Measurements from ENCODE around the gene CCDC136.

CCDC136 gene

DNA sequence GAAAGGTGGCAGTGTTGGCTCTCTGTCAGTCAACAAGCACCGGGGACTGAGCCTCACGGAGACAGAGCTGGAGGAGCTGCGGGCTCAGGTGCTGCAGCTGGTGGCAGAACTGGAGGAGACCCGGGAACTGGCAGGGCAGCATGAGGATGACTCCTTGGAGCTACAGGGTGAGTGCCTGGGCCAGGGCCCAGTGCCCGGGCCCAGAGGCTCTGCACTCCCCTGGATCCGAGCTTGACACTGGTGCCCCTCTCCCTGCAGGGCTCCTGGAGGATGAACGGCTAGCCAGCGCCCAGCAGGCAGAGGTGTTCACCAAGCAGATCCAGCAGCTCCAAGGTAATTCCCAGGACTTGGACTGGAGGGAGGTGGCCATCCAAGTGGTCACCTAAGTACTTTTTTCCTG, 2.7 kb downstream of the CCDC136 start:
- no peaks in the 10 kb centered on the region for H3K9me3 ChIP-seq (ENCODE audit: insufficient read depth, low read length)
- no peak overlapping the region for H3K9ac ChIP-seq (ENCODE audit: insufficient read length, low read depth)
- H3K4me1 ChIP-seq (ENCODE audit: insufficient read depth, insufficient read length), result peaks cover 6% of the 10 kb centered on the region
- peaks cover 10% of the 10 kb centered on the region for H3K27me3 ChIP-seq (ENCODE audit: insufficient read depth, insufficient read length)
- H3K4me3 ChIP-seq (ENCODE audit: insufficient read length, low read depth), result no peak overlapping the region
- H3K36me3 ChIP-seq (ENCODE audit: insufficient read depth, insufficient read length, low read length), result peaks cover 9% of the 10 kb centered on the region
- no peak for TF ChIP-seq SUZ12 (IDR thresholded peaks at IDR 0.05; ENCODE audit: extremely low read depth, insufficient read depth, insufficient read length)
- TF ChIP-seq ZNF274 (IDR thresholded peaks at IDR 0.05; ENCODE audit: low read depth, low read length), result no peak
- DNase-seq (ENCODE audit: low read depth, low spot score), result no peak

DNA sequence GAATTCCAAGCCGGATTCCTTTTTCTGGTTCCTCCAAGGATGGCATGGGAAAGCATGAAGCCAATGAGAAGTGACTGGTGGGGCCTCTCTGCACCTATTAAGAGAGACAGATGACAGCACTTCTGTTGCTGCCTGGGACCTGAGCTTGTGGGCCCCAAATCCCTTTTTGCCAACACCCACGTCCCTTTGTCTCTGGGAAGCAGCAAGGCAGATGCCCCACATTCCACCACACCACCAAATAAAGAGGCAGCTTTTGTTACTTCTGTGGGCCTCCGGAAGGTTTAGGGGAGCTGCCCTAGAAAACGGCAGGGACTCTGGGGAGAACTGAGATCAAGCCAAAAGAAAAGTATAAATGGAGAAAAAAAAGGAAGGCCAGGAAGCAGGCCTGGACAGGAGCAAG, 3.4 kb downstream of the CCDC136 start:
- Histone ChIP-seq H3K9ac (ENCODE audit: insufficient read length, low read depth) (no peak overlapping the region), H3K4me1 (ENCODE audit: insufficient read depth, insufficient read length) (peaks cover 6% of the 10 kb centered on the region), H3K4me3 (ENCODE audit: insufficient read length, low read depth) (no peak overlapping the region), H3K36me3 (ENCODE audit: insufficient read depth, insufficient read length, low read length) (peaks cover 10% of the 10 kb centered on the region), H3K9me3 (ENCODE audit: insufficient read depth, low read length) (no peaks in the 10 kb centered on the region), H3K27me3 (ENCODE audit: insufficient read depth, insufficient read length) (peaks cover 6% of the 10 kb centered on the region)
- TF ChIP-seq SUZ12 (IDR thresholded peaks at IDR 0.05; ENCODE audit: extremely low read depth, insufficient read depth, insufficient read length), result no peak
- peak; percentile 54 for DNase-seq (ENCODE audit: low read depth, low spot score)

DNA sequence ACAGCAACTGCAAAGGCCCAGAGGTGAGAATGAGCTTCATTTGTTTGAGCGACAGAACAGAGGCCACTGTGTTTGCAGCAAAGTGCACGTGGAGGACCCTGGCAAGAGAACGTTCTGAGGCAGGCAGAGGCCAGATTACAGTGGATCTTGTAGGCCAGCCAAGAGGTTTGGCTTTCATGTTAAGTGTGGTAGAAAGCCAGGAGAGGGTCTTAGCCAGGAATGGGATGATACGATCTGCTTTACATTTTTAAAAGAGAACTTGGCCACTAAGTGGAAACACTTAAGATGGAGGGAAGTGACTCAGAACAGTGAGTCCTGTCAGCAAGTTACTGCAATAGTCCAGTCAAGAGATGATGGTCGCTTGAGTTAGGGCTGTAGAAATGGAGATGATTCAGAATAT, 4.6 kb downstream of the CCDC136 start:
- H3K9me3 ChIP-seq (ENCODE audit: insufficient read depth, low read length), result no peaks in the 10 kb centered on the region
- no peaks in the 10 kb centered on the region for H3K27me3 ChIP-seq (ENCODE audit: insufficient read depth, insufficient read length)
- no peak overlapping the region for H3K9ac ChIP-seq (ENCODE audit: insufficient read length, low read depth)
- H3K4me3 ChIP-seq (ENCODE audit: insufficient read length, low read depth), result no peak overlapping the region
- H3K4me1 ChIP-seq (ENCODE audit: insufficient read depth, insufficient read length), result peaks cover 6% of the 10 kb centered on the region
- no peak for TF ChIP-seq SUZ12 (IDR thresholded peaks at IDR 0.05; ENCODE audit: extremely low read depth, insufficient read depth, insufficient read length)
- TF ChIP-seq YY1 (IDR thresholded peaks at IDR 0.05; ENCODE audit: insufficient read depth, insufficient read length), result no peak
- TF ChIP-seq ZNF274 (IDR thresholded peaks at IDR 0.05; ENCODE audit: low read depth, low read length), result no peak
- H3K36me3 ChIP-seq (ENCODE audit: insufficient read depth, insufficient read length, low read length), result peaks cover 13% of the 10 kb centered on the region
- no peak for DNase-seq (ENCODE audit: low read depth, low spot score)

DNA sequence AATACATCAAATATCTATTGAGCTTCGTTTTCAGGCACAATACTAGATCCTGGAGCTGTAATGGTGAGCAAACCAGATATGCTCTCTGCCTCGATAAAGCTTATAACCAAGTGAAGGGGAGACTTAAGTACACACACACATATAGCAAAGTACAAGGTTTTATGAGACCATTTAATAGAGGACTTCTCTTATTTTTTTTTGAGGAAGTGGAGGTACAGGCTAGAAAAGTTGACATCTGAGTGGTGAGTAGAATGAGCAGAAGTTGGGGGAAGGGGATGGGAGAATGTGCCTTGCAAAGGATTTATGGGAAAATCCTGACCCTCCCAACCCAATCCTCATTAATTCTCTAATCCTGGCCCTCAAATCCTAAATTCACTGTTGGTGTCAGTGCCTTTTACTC, 7.7 kb downstream of the CCDC136 start:
- H3K4me3 ChIP-seq (ENCODE audit: insufficient read length, low read depth), result no peak overlapping the region
- H3K36me3 ChIP-seq (ENCODE audit: insufficient read depth, insufficient read length, low read length), result peaks cover 19% of the 10 kb centered on the region
- peaks cover 4% of the 10 kb centered on the region for H3K4me1 ChIP-seq (ENCODE audit: insufficient read depth, insufficient read length)
- no peaks in the 10 kb centered on the region for H3K27me3 ChIP-seq (ENCODE audit: insufficient read depth, insufficient read length)
- no peak for TF ChIP-seq SUZ12 (IDR thresholded peaks at IDR 0.05; ENCODE audit: extremely low read depth, insufficient read depth, insufficient read length)
- TF ChIP-seq YY1 (IDR thresholded peaks at IDR 0.05; ENCODE audit: insufficient read depth, insufficient read length), result no peak
- no peak for TF ChIP-seq ZNF274 (IDR thresholded peaks at IDR 0.05; ENCODE audit: low read depth, low read length)
- H3K9me3 ChIP-seq (ENCODE audit: insufficient read depth, low read length), result no peaks in the 10 kb centered on the region
- H3K9ac ChIP-seq (ENCODE audit: insufficient read length, low read depth), result no peak overlapping the region
- DNase-seq (ENCODE audit: low read depth, low spot score), result no peak

DNA sequence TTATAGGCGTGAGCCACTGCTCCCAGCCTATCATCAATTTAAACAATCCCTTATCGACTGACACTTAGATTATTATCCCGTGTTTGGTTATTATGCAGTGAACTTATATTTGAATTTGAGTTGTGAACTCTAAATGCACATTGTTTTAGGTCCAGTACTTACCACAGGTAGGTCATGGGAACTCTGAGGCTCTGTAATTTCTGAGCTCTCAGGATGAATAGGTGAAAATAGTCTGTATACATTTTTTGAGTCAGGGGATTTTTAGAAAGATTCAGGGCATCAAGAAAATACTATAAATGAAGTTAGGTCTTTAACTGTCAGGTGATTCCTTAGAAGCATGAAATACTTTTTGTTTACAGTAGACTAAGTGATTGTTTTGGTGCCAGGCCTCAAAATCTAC, 8.8 kb downstream of the CCDC136 start:
- Histone ChIP-seq H3K27me3 (ENCODE audit: insufficient read depth, insufficient read length) (no peaks in the 10 kb centered on the region), H3K36me3 (ENCODE audit: insufficient read depth, insufficient read length, low read length) (peaks cover 18% of the 10 kb centered on the region), H3K9me3 (ENCODE audit: insufficient read depth, low read length) (no peaks in the 10 kb centered on the region), H3K9ac (ENCODE audit: insufficient read length, low read depth) (no peak overlapping the region), H3K4me3 (ENCODE audit: insufficient read length, low read depth) (no peak overlapping the region), H3K4me1 (ENCODE audit: insufficient read depth, insufficient read length) (no peaks in the 10 kb centered on the region)
- DNase-seq (ENCODE audit: low read depth, low spot score), result no peak
- no peak for TF ChIP-seq SUZ12 (IDR thresholded peaks at IDR 0.05; ENCODE audit: extremely low read depth, insufficient read depth, insufficient read length)
- TF ChIP-seq YY1 (IDR thresholded peaks at IDR 0.05; ENCODE audit: insufficient read depth, insufficient read length), result no peak
- TF ChIP-seq ZNF274 (IDR thresholded peaks at IDR 0.05; ENCODE audit: low read depth, low read length), result no peak

DNA sequence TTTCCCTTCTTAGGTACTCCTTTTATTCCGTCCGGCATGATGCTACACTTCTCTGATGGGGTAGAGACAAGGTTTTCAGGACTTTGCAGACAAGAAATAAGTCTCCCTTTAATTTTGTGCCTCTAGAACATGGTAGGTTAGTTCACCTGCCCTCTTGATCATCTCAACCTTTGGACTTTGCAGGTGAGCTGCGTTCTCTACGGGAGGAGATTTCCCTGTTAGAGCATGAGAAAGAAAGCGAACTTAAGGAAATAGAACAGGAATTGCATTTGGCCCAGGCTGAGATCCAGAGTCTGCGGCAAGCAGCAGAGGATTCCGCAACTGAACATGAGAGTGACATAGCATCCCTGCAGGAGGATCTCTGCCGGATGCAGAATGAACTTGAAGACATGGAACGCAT, 9.2 kb downstream of the CCDC136 start:
- TF ChIP-seq YY1 (IDR thresholded peaks at IDR 0.05; ENCODE audit: insufficient read depth, insufficient read length) (no peak), ZNF274 (IDR thresholded peaks at IDR 0.05; ENCODE audit: low read depth, low read length) (no peak), SUZ12 (IDR thresholded peaks at IDR 0.05; ENCODE audit: extremely low read depth, insufficient read depth, insufficient read length) (no peak)
- H3K4me1 ChIP-seq (ENCODE audit: insufficient read depth, insufficient read length), result no peaks in the 10 kb centered on the region
- H3K36me3 ChIP-seq (ENCODE audit: insufficient read depth, insufficient read length, low read length), result peaks cover 22% of the 10 kb centered on the region
- H3K4me3 ChIP-seq (ENCODE audit: insufficient read length, low read depth), result no peak overlapping the region
- no peaks in the 10 kb centered on the region for H3K27me3 ChIP-seq (ENCODE audit: insufficient read depth, insufficient read length)
- H3K9ac ChIP-seq (ENCODE audit: insufficient read length, low read depth), result no peak overlapping the region
- no peak for DNase-seq (ENCODE audit: low read depth, low spot score)
- no peaks in the 10 kb centered on the region for H3K9me3 ChIP-seq (ENCODE audit: insufficient read depth, low read length)

DNA sequence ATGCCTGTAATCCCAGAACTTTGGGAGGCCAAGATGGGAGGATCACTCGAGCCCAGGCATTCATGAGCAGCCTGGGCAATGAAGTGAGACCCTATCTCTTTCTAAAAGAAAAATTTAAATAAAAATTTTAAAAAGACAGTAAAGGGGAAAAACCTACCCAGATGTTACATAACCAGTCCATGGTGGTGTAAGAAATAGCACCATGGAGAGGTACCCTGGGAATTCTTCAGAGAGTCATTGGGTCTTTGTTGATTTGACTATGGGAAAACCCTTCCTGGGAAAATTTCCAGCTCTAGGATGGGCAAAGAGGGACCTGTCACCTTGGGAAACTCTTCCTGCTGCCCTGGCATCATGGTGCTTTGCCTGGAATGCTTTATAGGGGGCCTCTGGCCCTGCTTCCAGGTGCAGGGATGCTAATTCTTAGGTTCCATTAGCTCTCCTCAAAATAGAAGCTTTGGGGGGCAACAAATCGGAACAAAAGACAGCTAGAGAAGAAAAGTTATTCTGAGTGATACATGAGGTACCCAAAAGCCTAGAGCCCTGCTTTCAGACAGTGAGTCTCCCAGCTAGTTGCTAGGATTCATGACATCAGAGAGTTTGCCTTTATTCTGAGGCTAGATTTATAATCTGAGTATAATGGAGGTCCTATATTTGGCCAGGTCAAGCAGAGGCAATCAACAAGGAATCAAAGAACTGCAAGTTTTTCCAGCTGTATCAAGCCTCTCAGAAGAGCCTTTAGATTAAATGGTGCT, 10.1 kb downstream of the CCDC136 start:
- Histone ChIP-seq H3K9ac (ENCODE audit: insufficient read length, low read depth) (no peak overlapping the region), H3K9me3 (ENCODE audit: insufficient read depth, low read length) (no peaks in the 10 kb centered on the region), H3K4me1 (ENCODE audit: insufficient read depth, insufficient read length) (no peaks in the 10 kb centered on the region), H3K4me3 (ENCODE audit: insufficient read length, low read depth) (no peak overlapping the region), H3K36me3 (ENCODE audit: insufficient read depth, insufficient read length, low read length) (peaks cover 31% of the 10 kb centered on the region), H3K27me3 (ENCODE audit: insufficient read depth, insufficient read length) (no peaks in the 10 kb centered on the region)
- DNase-seq (ENCODE audit: low read depth, low spot score), result no peak
- TF ChIP-seq SUZ12 (IDR thresholded peaks at IDR 0.05; ENCODE audit: extremely low read depth, insufficient read depth, insufficient read length) (no peak), YY1 (IDR thresholded peaks at IDR 0.05; ENCODE audit: insufficient read depth, insufficient read length) (no peak), ZNF274 (IDR thresholded peaks at IDR 0.05; ENCODE audit: low read depth, low read length) (no peak)
